Caco-2 (cell line): ENCODE measurements around the gene ACTL8. TPM values are rescaled to one million over a fixed set of nuclear protein-coding genes. Genes with fewer than 3 reads are reported as not detected.

Source experiments
- Bru-seq: library from RNA; stranded (reverse); fragments of 400-500 nt; gene quantifications from one replicate; lab custom pipeline; 2021; lab: Mats Ljungman, UMichigan
- BruChase-seq, 2 experiments: library from RNA; stranded (reverse); fragments of 400-500 nt; gene quantifications; one replicate each; lab custom pipeline; 2021; lab: Mats Ljungman, UMichigan
- BruUV-seq: library from RNA; stranded (reverse); fragments of 400-500 nt; replicated peaks from 2 replicates; lab custom pipeline; 2021; lab: Mats Ljungman, UMichigan
- CTCF ChIA-PET: fragments of 300-600 bp; sonication (Branson Sonifier 250); formaldehyde crosslinking; loops from one replicate; lab custom pipeline; 2022; ENCODE audit warnings: antibody characterized with exemption; lab: Charles Lee
- POLR2A ChIA-PET: fragments of 300-600 bp; sonication (Branson Sonifier 250); formaldehyde crosslinking; loops from one replicate; lab custom pipeline; 2022; ENCODE audit warnings: antibody characterized with exemption; lab: Charles Lee
- DNase-seq, 2 experiments: peaks; one replicate each; pipeline versions ENCODE4 v3.0.0 to v3.0.0-alpha.2; 2020 to 2022
- H3K27me3 ChIP-seq: replicated peaks from 2 replicates; pipeline ENCODE4 v1.6.0; 2011; ENCODE audit warnings: low read length; ENCODE audit not compliant: control insufficient read depth, insufficient read depth
- H3K36me3 ChIP-seq: 2 replicates; pipeline ENCODE4 v1.5.1; 2011; ENCODE audit warnings: low read length; ENCODE audit not compliant: control insufficient read depth, insufficient read depth
- H3K4me1 ChIP-seq: fragments of 250-450 bp; sonication (Bioruptor Pico); 2 replicates; pipeline ENCODE4 v1.5.1; 2020; ENCODE audit warnings: mild to moderate bottlenecking
- H3K4me3 ChIP-seq: 2 replicates; pipeline ENCODE4 v1.5.1; 2011; ENCODE audit warnings: low read depth, mild to moderate bottlenecking, control low read depth, low read length
- H3K9me3 ChIP-seq: fragments of 250-450 bp; sonication (Bioruptor Pico); 2 replicates; pipeline ENCODE4 v1.5.1; 2020; ENCODE audit warnings: mild to moderate bottlenecking, moderate library complexity
- H3K27ac Mint-ChIP-seq: one replicate; pipeline ENCODE4 v1.8.0; 2022; ENCODE audit warnings: mixed read lengths; ENCODE audit not compliant: unreplicated experiment
- H3K27me3 Mint-ChIP-seq: one replicate; pipeline ENCODE4 v1.8.0; 2022; ENCODE audit warnings: mixed read lengths; ENCODE audit not compliant: insufficient read depth, unreplicated experiment
- H3K36me3 Mint-ChIP-seq: one replicate; pipeline ENCODE4 v1.8.0; 2022; ENCODE audit warnings: mild to moderate bottlenecking, mixed read lengths; ENCODE audit not compliant: insufficient read depth, unreplicated experiment
- H3K4me1 Mint-ChIP-seq: one replicate; pipeline ENCODE4 v1.8.0; 2022; ENCODE audit warnings: low read depth, mixed read lengths; ENCODE audit not compliant: unreplicated experiment
- H3K4me3 Mint-ChIP-seq: one replicate; pipeline ENCODE4 v1.8.0; 2022; ENCODE audit warnings: mild to moderate bottlenecking, moderate library complexity, mixed read lengths; ENCODE audit not compliant: unreplicated experiment
- H3K9me3 Mint-ChIP-seq: one replicate; pipeline ENCODE4 v1.8.0; 2022; ENCODE audit warnings: mixed read lengths; ENCODE audit not compliant: unreplicated experiment
- CTCF ChIP-seq, 2 experiments: fragments of 200-600 bp in 1 of 2; IDR thresholded peaks; 1 replicate in 1 of 2; 2 replicates in 1 of 2; pipeline versions ENCODE4 v1.5.1 to v1.8.0; 2011 to 2022; ENCODE audit warnings: antibody characterized with exemption in 1 of 2, control low read depth in 1 of 2, inconsistent platforms in 1 of 2, low read depth in 1 of 2, low read length in 1 of 2, mild to moderate bottlenecking in 1 of 2, moderate library complexity in 1 of 2; ENCODE audit not compliant: insufficient read depth in 1 of 2, severe bottlenecking in 1 of 2, unreplicated experiment in 1 of 2
- intact Hi-C: fragments of 100-400 bp; cut with micrococcal nuclease; formaldehyde crosslinking; loops from one replicate; pipeline ENCODE4 v1.10.0; 2022; ENCODE audit not compliant: unreplicated experiment
- long read RNA-seq: library from polyadenylated mRNA; stranded (forward); transcript quantifications from one replicate; pipeline ENCODE4 v2.0.0, GENCODE V29; 2022
- total RNA-seq: library from RNA; stranded (reverse); gene quantifications from 2 replicates; pipeline ENCODE4 v1.2.3, GENCODE V29; 2022

Gene ACTL8
- total RNA-seq (79.3 and 88.9 TPM in 2 replicates), Bru-seq, nascent RNA (percentile 64 among the genes with signal in this experiment), BruChase-seq, experiment 1, labeled RNA remaining after a 2-hour chase (percentile 66 among the genes with signal in this experiment), BruChase-seq, experiment 2, labeled RNA remaining after a 6-hour chase (percentile 78 among the genes with signal in this experiment)
- long read RNA-seq, transcript ACTL8-201 (3 exons, 1,861 nt): major isoform, 28 of 50 reads
- long read RNA-seq, partial matches to known transcripts: 0 of 50 reads
- long read RNA-seq, other reads (novel, unspliced or antisense): 22 of 50 reads

DNA sequence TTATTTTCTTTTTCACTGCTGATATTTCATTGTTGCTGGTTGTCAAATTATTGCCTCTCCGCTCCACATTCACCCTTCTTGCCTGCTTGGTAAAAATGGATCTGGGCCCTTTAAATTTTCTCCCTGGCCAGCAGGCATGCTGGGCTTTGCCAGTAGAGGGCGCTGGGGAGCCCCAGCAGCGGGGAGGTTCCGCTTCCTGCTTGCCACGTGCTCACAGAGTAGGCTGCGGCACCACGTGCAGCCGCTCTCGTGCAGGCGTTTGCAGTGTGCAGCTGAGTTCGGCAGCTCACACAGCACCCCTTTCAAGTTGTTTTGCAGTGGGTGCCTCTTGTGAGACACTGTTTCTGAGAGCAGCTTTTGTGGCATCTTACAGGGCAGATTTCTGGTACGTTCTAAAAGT is at the start of gene ACTL8:
TSS of gene ACTL8 (plus strand) at position 214 of the 400 bp plus-strand sequence. CDS start 67,676 bp downstream, outside the sequence.
- Mint-ChIP-seq H3K9me3 (no peaks in the 10 kb centered on the region), H3K36me3 (peaks cover 4% of the 10 kb centered on the region), H3K4me1 (no peaks in the 10 kb centered on the region), H3K27me3 (no peaks in the 10 kb centered on the region), H3K4me3 (peak within 1 kb of the TSS; percentile 70), H3K27ac (peak within 1 kb of the TSS; percentile 82)
- intact Hi-C loops: loop anchor here (5.0 kb wide), 1 partner anchor 42 kb away; no protein-coding TSS in a partner anchor
- POLR2A ChIA-PET: no interaction called here
- no peaks in the 10 kb centered on the region for H3K27me3 ChIP-seq
- no TSS peak for BruUV-seq
- peak; percentile 65 to 84 for DNase-seq
- H3K36me3 ChIP-seq: no peaks in the 10 kb centered on the region
- no peaks in the 10 kb centered on the region for H3K4me1 ChIP-seq
- peak; percentile 60 to 77 for TF ChIP-seq CTCF (IDR thresholded peaks at IDR 0.05; ENCODE audit: insufficient read depth in 1 of 2, low read depth in 1 of 2, low read length in 1 of 2, severe bottlenecking in 1 of 2, unreplicated experiment in 1 of 2)
- H3K4me3 ChIP-seq: peak within 1 kb of the TSS; percentile 46
- CTCF ChIA-PET: interaction anchor here (0.6 kb wide), 2 partner anchors 52 to 780 kb away, joined by 4 to 6 read pairs; no protein-coding TSS in a partner anchor
- peaks cover 7% of the 10 kb centered on the region; the same call in 1 of the 2 replicates for H3K9me3 ChIP-seq

GRCh38 chr1:17706445-17706844 is 48.7 kb upstream of the ACTL8 start:
- ChIA-PET CTCF (no interaction called here), POLR2A (no interaction called here)
- H3K4me3 Mint-ChIP-seq: no peak overlapping the region
- H3K4me1 ChIP-seq: no peaks in the 10 kb centered on the region
- H3K9me3 Mint-ChIP-seq: no peaks in the 10 kb centered on the region
- no peak for DNase-seq
- H3K9me3 ChIP-seq: no peaks in the 10 kb centered on the region
- no peaks in the 10 kb centered on the region for H3K36me3 ChIP-seq
- no TSS peak for BruUV-seq
- no peak for TF ChIP-seq CTCF (IDR thresholded peaks at IDR 0.05; ENCODE audit: insufficient read depth in 1 of 2, low read depth in 1 of 2, low read length in 1 of 2, severe bottlenecking in 1 of 2, unreplicated experiment in 1 of 2)
- H3K27me3 ChIP-seq: no peaks in the 10 kb centered on the region
- no peaks in the 10 kb centered on the region for H3K4me1 Mint-ChIP-seq
- intact Hi-C loops: no loop called here
- peaks cover 2% of the 10 kb centered on the region for H3K27me3 Mint-ChIP-seq
- H3K27ac Mint-ChIP-seq: no peak overlapping the region
- H3K4me3 ChIP-seq: no peak overlapping the region
- H3K36me3 Mint-ChIP-seq: no peaks in the 10 kb centered on the region

DNA sequence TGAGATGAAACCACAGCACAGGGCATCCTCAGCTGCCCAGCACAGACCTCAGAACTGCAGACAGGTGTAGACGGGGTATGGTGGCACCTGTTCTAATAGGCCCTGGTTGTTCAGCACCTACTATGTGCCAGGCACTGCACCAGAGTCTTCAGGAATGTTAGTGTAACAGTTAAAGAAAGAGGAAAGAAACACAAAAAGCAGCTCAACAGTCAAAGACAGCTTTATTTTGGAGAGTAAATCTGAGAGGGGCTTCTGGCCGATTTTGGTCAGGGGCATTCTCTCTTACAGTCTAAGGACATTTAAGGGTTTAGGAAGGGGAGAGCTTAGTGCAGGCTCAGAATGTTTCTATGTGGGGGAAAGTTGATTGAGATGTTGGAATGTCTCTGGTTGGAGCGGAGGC is 45.2 kb upstream of the ACTL8 start:
- Histone ChIP-seq H3K4me1 (no peaks in the 10 kb centered on the region), H3K4me3 (no peak overlapping the region), H3K9me3 (no peaks in the 10 kb centered on the region), H3K27me3 (no peaks in the 10 kb centered on the region), H3K36me3 (no peaks in the 10 kb centered on the region)
- intact Hi-C loops: no loop called here
- H3K4me3 Mint-ChIP-seq: no peak overlapping the region
- ChIA-PET CTCF (no interaction called here), POLR2A (no interaction called here)
- BruUV-seq: no TSS peak
- no peak for DNase-seq
- no peak for TF ChIP-seq CTCF (IDR thresholded peaks at IDR 0.05; ENCODE audit: insufficient read depth in 1 of 2, low read depth in 1 of 2, low read length in 1 of 2, severe bottlenecking in 1 of 2, unreplicated experiment in 1 of 2)
- H3K9me3 Mint-ChIP-seq: no peaks in the 10 kb centered on the region
- peaks cover 2% of the 10 kb centered on the region for H3K27me3 Mint-ChIP-seq
- H3K36me3 Mint-ChIP-seq: no peaks in the 10 kb centered on the region
- no peak overlapping the region for H3K27ac Mint-ChIP-seq
- H3K4me1 Mint-ChIP-seq: no peaks in the 10 kb centered on the region
